HG03045 (cell line): ENCODE results near the gene PLEKHG7.
"Not testable (repeated sequence)": the region's sequence is repeated elsewhere in the genome, so short reads cannot be mapped to it uniquely, and the experiment has no call there.

Experiments used
- ATAC-seq: cut with Tn5 transposase; IDR thresholded peaks from one replicate; pipeline ENCODE4 v1.9.1; 2021; ENCODE audit warnings: mild to moderate bottlenecking, moderate library complexity; ENCODE audit not compliant: unreplicated experiment

The PLEKHG7 gene

GRCh38 chr12:92745856-92746550, 43.2 kb downstream of the PLEKHG7 start:
- no peak for ATAC-seq

- no peak for ATAC-seq
Measured at GRCh38 chr12:92747151-92747550, 44.4 kb downstream of the PLEKHG7 start.

- ATAC-seq, result not testable (repeated sequence)
Measured at GRCh38 chr12:92749691-92750090, 46.9 kb downstream of the PLEKHG7 start.

GRCh38 chr12:92753976-92754885, 51.4 kb downstream of the PLEKHG7 start:
- ATAC-seq, result no peak

GRCh38 chr12:92756898-92757596, 54.3 kb downstream of the PLEKHG7 start:
- ATAC-seq, result no peak

- no peak for ATAC-seq
Measured at GRCh38 chr12:92757597-92758121, 54.9 kb downstream of the PLEKHG7 start.

- no peak for ATAC-seq
Measured at GRCh38 chr12:92759634-92760268, 57.0 kb downstream of the PLEKHG7 start.

- ATAC-seq, result no peak
Measured at GRCh38 chr12:92762773-92763172, 60.0 kb downstream of the PLEKHG7 start.

GRCh38 chr12:92764831-92765230, 62.0 kb downstream of the PLEKHG7 start:
- no peak for ATAC-seq

- ATAC-seq, result no peak
Measured at GRCh38 chr12:92765871-92766270, 63.1 kb downstream of the PLEKHG7 start.

GRCh38 chr12:92769124-92769901, 66.5 kb downstream of the PLEKHG7 start:
- ATAC-seq, result peak; percentile 66

GRCh38 chr12:92771001-92771400, 68.2 kb downstream of the PLEKHG7 start:
- no peak for ATAC-seq

GRCh38 chr12:92775416-92775815, 72.6 kb downstream of the PLEKHG7 start:
- no peak for ATAC-seq

GRCh38 chr12:92778525-92778924, 75.7 kb downstream of the PLEKHG7 start:
- ATAC-seq, result no peak

- no peak for ATAC-seq
Measured at GRCh38 chr12:92779902-92780301, 77.1 kb downstream of the PLEKHG7 start.

GRCh38 chr12:92784356-92784755, 81.6 kb downstream of the PLEKHG7 start:
- no peak for ATAC-seq

- peak; percentile 91 for ATAC-seq
Measured at GRCh38 chr12:92784797-92785562, 82.2 kb downstream of the PLEKHG7 start.

GRCh38 chr12:92785563-92785950, 82.8 kb downstream of the PLEKHG7 start:
- no peak for ATAC-seq

GRCh38 chr12:92786045-92786444, 83.3 kb downstream of the PLEKHG7 start:
- no peak for ATAC-seq
